HEK293T (cell line): ENCODE measurements around the gene ZNF74.
"Not testable (repeated sequence)": the region's sequence is repeated elsewhere in the genome, so short reads cannot be mapped to it uniquely, and the experiment has no call there.

Experiments
- CTCF ChIA-PET: fragments of 350-600 bp; formaldehyde crosslinking; extraction: SDS; loops from one replicate; lab custom pipeline; 2021; ENCODE audit warnings: antibody characterized with exemption, inconsistent platforms; lab: Yijun Ruan, JAX
- POLR2A ChIA-PET: fragments of 350-600 bp; formaldehyde crosslinking; extraction: SDS; loops from one replicate; lab custom pipeline; 2020; ENCODE audit warnings: antibody characterized with exemption, inconsistent platforms; lab: Yijun Ruan, JAX
- DNase-seq: peaks from one replicate; pipeline ENCODE4 v3.0.0; 2012; ENCODE audit warnings: mixed read lengths; ENCODE audit errors: extremely low spot score
- ARNT ChIP-seq: fragments of 450-650 bp; IDR thresholded peaks from 2 replicates; pipeline ENCODE4 v1.6.1; 2017; ENCODE audit warnings: mild to moderate bottlenecking
- BHLHE40 ChIP-seq: fragments of 450-650 bp; IDR thresholded peaks from 2 replicates; pipeline ENCODE4 v1.6.1; 2016; ENCODE audit warnings: mild to moderate bottlenecking, moderate library complexity, borderline replicate concordance
- CTBP1 ChIP-seq: fragments of 450-650 bp; IDR thresholded peaks from 2 replicates; pipeline ENCODE4 v1.6.1; 2016; ENCODE audit warnings: borderline replicate concordance
- ELF4 ChIP-seq: fragments of 450-650 bp; IDR thresholded peaks from 2 replicates; pipeline ENCODE4 v1.6.1; 2017; ENCODE audit warnings: antibody characterized with exemption
- FOXA1 ChIP-seq: fragments of 450-650 bp; IDR thresholded peaks from 2 replicates; pipeline ENCODE4 v1.6.1; 2016; ENCODE audit warnings: mild to moderate bottlenecking
- FOXK2 ChIP-seq: fragments of 450-650 bp; IDR thresholded peaks from 2 replicates; pipeline ENCODE4 v1.6.1; 2016; ENCODE audit warnings: mild to moderate bottlenecking
- FOXM1 ChIP-seq: fragments of 450-650 bp; IDR thresholded peaks from 2 replicates; pipeline ENCODE4 v1.6.1; 2017; ENCODE audit warnings: mild to moderate bottlenecking, borderline replicate concordance
- HDGF ChIP-seq: fragments of 450-650 bp; IDR thresholded peaks from 2 replicates; pipeline ENCODE4 v1.6.1; 2017; ENCODE audit warnings: antibody characterized with exemption, borderline replicate concordance
- L3MBTL2 ChIP-seq: fragments of 450-650 bp; conservative IDR thresholded peaks from 2 replicates; pipeline ENCODE4 v1.6.1; 2016; ENCODE audit warnings: mild to moderate bottlenecking
- LEF1 ChIP-seq: fragments of 450-650 bp; IDR thresholded peaks from 2 replicates; pipeline ENCODE4 v1.6.1; 2017; ENCODE audit warnings: mild to moderate bottlenecking, borderline replicate concordance
- NFRKB ChIP-seq: fragments of 450-650 bp; IDR thresholded peaks from 2 replicates; pipeline ENCODE4 v1.6.1; 2016; ENCODE audit warnings: mild to moderate bottlenecking, moderate library complexity
- PKNOX1 ChIP-seq: fragments of 450-650 bp; IDR thresholded peaks from 2 replicates; pipeline ENCODE4 v1.6.1; 2016
- SP1 ChIP-seq: fragments of 450-650 bp; IDR thresholded peaks from 2 replicates; pipeline ENCODE4 v1.6.1; 2017
- SUZ12 ChIP-seq: fragments of 450-650 bp; IDR thresholded peaks from 2 replicates; pipeline ENCODE4 v1.6.1; 2016; ENCODE audit warnings: mild to moderate bottlenecking
- TARDBP ChIP-seq: fragments of 450-650 bp; IDR thresholded peaks from 2 replicates; pipeline ENCODE4 v1.6.1; 2016
- ZNF384 ChIP-seq: fragments of 450-650 bp; IDR thresholded peaks from 2 replicates; pipeline ENCODE4 v1.6.1; 2016

ZNF74 gene

GRCh38 chr22:20405931-20406685 lies 12.2 kb downstream of the ZNF74 start:
- POLR2A ChIA-PET = interaction anchor here (2.8 kb wide), 1 partner anchor 12 kb away, joined by 16 read pairs; the partner anchor contains the start of gene ZNF74
- no peak for DNase-seq
- CTCF ChIA-PET = no interaction called here
- no peak for TF ChIP-seq CTBP1
- TF ChIP-seq TARDBP = no peak
- TF ChIP-seq L3MBTL2 = no peak
- TF ChIP-seq BHLHE40 = no peak
- TF ChIP-seq ARNT = no peak
- TF ChIP-seq FOXK2 = no peak
- TF ChIP-seq FOXA1 = no peak
- TF ChIP-seq FOXM1 = no peak
- TF ChIP-seq NFRKB = no peak
- TF ChIP-seq SUZ12 = no peak
- TF ChIP-seq SP1 = no peak
- TF ChIP-seq PKNOX1 = no peak
- TF ChIP-seq LEF1 = no peak

DNA sequence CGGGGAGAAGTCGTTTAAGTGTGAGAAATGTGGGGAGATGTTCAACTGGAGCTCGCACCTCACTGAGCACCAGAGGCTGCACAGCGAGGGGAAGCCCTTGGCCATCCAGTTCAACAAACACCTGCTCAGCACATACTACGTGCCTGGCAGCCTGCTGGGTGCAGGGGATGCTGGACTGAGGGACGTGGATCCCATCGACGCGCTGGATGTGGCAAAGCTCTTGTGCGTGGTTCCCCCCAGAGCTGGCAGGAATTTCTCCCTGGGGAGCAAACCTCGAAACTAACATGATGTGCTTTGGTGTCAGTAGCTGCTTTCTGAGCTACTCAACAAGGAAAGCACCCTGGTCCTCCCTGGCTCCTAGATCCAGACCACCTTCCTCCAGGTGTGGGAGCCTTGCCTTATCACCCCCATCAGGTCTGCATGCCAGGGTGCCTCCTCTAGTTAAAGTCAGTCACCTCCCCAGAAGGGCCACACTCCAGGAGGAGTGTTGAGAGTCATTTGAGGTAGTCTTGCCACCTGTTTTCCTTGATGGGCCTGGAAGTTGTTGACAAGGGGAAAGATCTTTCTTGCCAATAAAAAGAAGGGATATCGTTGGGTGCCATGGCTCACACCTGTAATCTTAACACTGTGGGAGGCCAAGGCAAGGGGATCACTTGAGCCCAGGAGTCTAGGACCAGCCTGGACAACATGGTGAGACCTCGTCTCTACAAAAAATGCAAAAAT lies 12.9 kb downstream of the ZNF74 start:
- POLR2A ChIA-PET = interaction anchor here (2.8 kb wide), 1 partner anchor 13 kb away, joined by 16 read pairs; the partner anchor contains the start of gene ZNF74
- CTCF ChIA-PET = no interaction called here
- no peak for DNase-seq
- TF ChIP-seq ZNF384 (no peak), LEF1 (no peak), ELF4 (no peak), FOXK2 (no peak), CTBP1 (no peak), FOXA1 (no peak), HDGF (no peak), PKNOX1 (no peak), ARNT (no peak), TARDBP (no peak), BHLHE40 (no peak), SP1 (no peak)

GRCh38 chr22:20407829-20408228 lies 13.9 kb downstream of the ZNF74 start:
- CTCF ChIA-PET = interaction anchor here (1.0 kb wide), 1 partner anchor 46 kb away, joined by 5 read pairs; no protein-coding TSS in a partner anchor
- POLR2A ChIA-PET = interaction anchor here (0.7 to 2.8 kb wide), 2 partner anchors 14 to 88 kb away, joined by 3 to 16 read pairs; partner anchors contain the start of genes DGCR6L and ZNF74
- no peak for DNase-seq
- no peak for TF ChIP-seq ARNT
- TF ChIP-seq L3MBTL2 = no peak
- TF ChIP-seq FOXM1 = no peak
- TF ChIP-seq FOXA1 = no peak
- TF ChIP-seq TARDBP = no peak
- no peak for TF ChIP-seq ZNF384
- TF ChIP-seq HDGF = no peak

- no peak for TF ChIP-seq FOXA1
- TF ChIP-seq SUZ12 = no peak
- TF ChIP-seq FOXM1 = no peak
- TF ChIP-seq HDGF = no peak
- no peak for DNase-seq
- CTCF ChIA-PET = interaction anchor here (1.0 kb wide), 1 partner anchor 45 kb away, joined by 5 read pairs; no protein-coding TSS in a partner anchor
- POLR2A ChIA-PET = no interaction called here
These were observed 14.9 kb downstream of the ZNF74 start for GRCh38 chr22:20408891-20409290.

DNA sequence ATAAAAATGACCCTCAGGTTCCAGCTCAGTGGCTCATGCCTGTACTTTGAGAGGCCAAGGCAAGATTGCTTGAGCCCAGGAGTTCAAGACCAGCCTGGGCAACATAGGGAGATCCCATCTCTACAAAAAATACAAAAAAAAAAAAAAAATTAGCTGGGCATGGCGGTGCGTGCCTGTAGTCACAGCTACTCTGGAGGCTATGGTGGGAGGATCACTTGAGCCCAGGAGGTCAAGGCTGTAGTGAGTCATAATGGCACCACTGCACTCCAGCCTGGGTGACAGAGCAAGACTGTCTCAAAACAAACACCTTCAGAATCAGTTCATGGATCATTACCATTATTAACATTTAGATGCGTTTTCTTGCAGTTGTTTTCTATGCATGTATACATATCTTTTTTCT lies 15.4 kb downstream of the ZNF74 start:
- DNase-seq, POLR2A ChIA-PET, CTCF ChIA-PET: not testable (repeated sequence)

DNA sequence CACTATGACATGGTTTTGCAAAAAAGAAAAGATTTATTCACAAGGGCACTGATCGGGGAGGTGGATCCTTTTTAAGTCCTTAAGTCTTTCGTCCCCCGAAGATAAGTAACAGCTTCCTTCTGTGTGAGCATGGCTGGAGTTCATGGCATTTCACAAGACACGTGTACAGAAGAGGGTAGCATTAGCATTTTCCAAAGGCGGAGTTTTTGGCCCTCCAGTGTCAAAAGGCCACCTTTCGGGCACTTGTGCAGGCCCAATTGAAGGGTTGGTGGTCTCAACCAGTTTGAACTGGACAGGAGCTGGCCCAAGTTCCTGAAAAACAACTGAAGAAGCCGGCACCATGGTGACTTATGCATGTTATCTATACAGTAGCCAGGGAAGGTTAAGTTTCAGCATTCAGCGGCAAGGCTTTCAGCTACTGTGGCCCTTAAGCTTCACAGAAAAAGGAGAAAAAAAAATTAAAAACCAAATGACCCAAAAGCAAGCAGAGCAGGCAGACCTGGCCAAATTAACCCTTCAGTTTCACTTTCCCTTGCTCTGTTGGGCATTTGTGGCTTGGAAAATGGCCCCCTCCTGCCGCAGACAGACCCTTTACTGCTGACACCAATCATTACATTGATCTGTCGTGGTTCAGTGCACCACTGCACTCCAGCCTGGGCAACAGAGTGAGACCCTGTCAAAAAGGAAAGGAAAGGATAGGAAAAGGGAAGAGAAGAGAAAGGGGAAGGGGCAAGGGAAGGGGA lies 18.7 kb downstream of the ZNF74 start:
- ChIA-PET POLR2A (interaction anchor here (1.0 to 1.4 kb wide), 2 partner anchors 19 to 21 kb away, joined by 3 to 5 read pairs; partner anchors contain the start of gene ZNF74), CTCF (no interaction called here)
- no peak for DNase-seq
- TF ChIP-seq SUZ12 = no peak
- TF ChIP-seq TARDBP = no peak
- no peak for TF ChIP-seq BHLHE40
